ENCODE measurements around the gene MINPP1.

The MINPP1 gene

GRCh38 chr10:87538092-87539015 lies 33.7 kb downstream of the MINPP1 start:
- CTCF ChIA-PET = interaction anchor here (0.7 to 0.9 kb wide), 4 partner anchors 9 to 234 kb away, joined by 3 read pairs; no protein-coding TSS in a partner anchor
- POLR2A ChIA-PET = no interaction called here
- DNase-seq (ENCODE audit: low read depth, low spot score) = no peak

GRCh38 chr10:87541114-87541513 lies 36.4 kb downstream of the MINPP1 start:
- ChIA-PET POLR2A (no interaction called here), CTCF (interaction anchor here (1.0 to 1.7 kb wide), 2 partner anchors 9 to 229 kb away, joined by 3 read pairs; no protein-coding TSS in a partner anchor)
- H3K4me3 ChIP-seq (ENCODE audit: low read depth, low read length) = no peak overlapping the region
- no peak for DNase-seq (ENCODE audit: low read depth, low spot score)
- TF ChIP-seq, protein P1, sequence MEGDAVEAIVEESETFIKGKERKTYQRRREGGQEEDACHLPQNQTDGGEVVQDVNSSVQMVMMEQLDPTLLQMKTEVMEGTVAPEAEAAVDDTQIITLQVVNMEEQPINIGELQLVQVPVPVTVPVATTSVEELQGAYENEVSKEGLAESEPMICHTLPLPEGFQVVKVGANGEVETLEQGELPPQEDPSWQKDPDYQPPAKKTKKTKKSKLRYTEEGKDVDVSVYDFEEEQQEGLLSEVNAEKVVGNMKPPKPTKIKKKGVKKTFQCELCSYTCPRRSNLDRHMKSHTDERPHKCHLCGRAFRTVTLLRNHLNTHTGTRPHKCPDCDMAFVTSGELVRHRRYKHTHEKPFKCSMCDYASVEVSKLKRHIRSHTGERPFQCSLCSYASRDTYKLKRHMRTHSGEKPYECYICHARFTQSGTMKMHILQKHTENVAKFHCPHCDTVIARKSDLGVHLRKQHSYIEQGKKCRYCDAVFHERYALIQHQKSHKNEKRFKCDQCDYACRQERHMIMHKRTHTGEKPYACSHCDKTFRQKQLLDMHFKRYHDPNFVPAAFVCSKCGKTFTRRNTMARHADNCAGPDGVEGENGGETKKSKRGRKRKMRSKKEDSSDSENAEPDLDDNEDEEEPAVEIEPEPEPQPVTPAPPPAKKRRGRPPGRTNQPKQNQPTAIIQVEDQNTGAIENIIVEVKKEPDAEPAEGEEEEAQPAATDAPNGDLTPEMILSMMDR (IDR thresholded peaks at IDR 0.05; ENCODE audit: insufficient read depth, low read length, missing control alignments) = no peak

More at GRCh38 chr10:87538092-87539015, 33.7 kb downstream of the MINPP1 start:
- no peak overlapping the region for H3K4me3 ChIP-seq (ENCODE audit: low read depth, low read length)
- TF ChIP-seq, protein P1 (IDR thresholded peaks at IDR 0.05; ENCODE audit: insufficient read depth, low read length, missing control alignments) = no peak

GRCh38 chr10:87544721-87545120 lies 40.0 kb downstream of the MINPP1 start:
- no peak overlapping the region for H3K4me3 ChIP-seq (ENCODE audit: low read depth, low read length)
- no peak for DNase-seq (ENCODE audit: low read depth, low spot score)
- CTCF ChIA-PET = interaction anchor here (1.1 to 3.6 kb wide), 2 partner anchors 11 to 40 kb away, joined by 3 to 19 read pairs; partner anchors contain the start of gene MINPP1
- POLR2A ChIA-PET = no interaction called here
- TF ChIP-seq, protein P1 (IDR thresholded peaks at IDR 0.05; ENCODE audit: insufficient read depth, low read length, missing control alignments) = no peak

- POLR2A ChIA-PET = no interaction called here
- TF ChIP-seq, protein P1 (IDR thresholded peaks at IDR 0.05; ENCODE audit: insufficient read depth, low read length, missing control alignments) = no peak
- no peak for DNase-seq (ENCODE audit: low read depth, low spot score)
- H3K4me3 ChIP-seq (ENCODE audit: low read depth, low read length) = no peak overlapping the region
- CTCF ChIA-PET = interaction anchor here (3.6 kb wide), 1 partner anchor 12 kb away, joined by 19 read pairs; no protein-coding TSS in a partner anchor
Measured at GRCh38 chr10:87545783-87546182, 41.1 kb downstream of the MINPP1 start.

GRCh38 chr10:87546210-87546609 lies 41.5 kb downstream of the MINPP1 start:
- CTCF ChIA-PET = interaction anchor here (1.0 kb wide), 1 partner anchor 111 kb away, joined by 4 read pairs; no protein-coding TSS in a partner anchor
- POLR2A ChIA-PET = no interaction called here
- TF ChIP-seq, protein P1 (IDR thresholded peaks at IDR 0.05; ENCODE audit: insufficient read depth, low read length, missing control alignments) = no peak
- no peak for DNase-seq (ENCODE audit: low read depth, low spot score)
- H3K4me3 ChIP-seq (ENCODE audit: low read depth, low read length) = no peak overlapping the region

- CTCF ChIA-PET = interaction anchor here (1.0 kb wide), 1 partner anchor 110 kb away, joined by 4 read pairs; no protein-coding TSS in a partner anchor
- POLR2A ChIA-PET = no interaction called here
- no peak overlapping the region for H3K4me3 ChIP-seq (ENCODE audit: low read depth, low read length)
- no peak for DNase-seq (ENCODE audit: low read depth, low spot score)
- TF ChIP-seq, protein P1 (IDR thresholded peaks at IDR 0.05; ENCODE audit: insufficient read depth, low read length, missing control alignments) = no peak
Measured at GRCh38 chr10:87546971-87547413, 42.3 kb downstream of the MINPP1 start.
